ENCODE data around the gene MAOB.
"Not testable (repeated sequence)": the region's sequence is repeated elsewhere in the genome, so short reads cannot be mapped to it uniquely, and the experiment has no call there.

MAOB gene

DNA sequence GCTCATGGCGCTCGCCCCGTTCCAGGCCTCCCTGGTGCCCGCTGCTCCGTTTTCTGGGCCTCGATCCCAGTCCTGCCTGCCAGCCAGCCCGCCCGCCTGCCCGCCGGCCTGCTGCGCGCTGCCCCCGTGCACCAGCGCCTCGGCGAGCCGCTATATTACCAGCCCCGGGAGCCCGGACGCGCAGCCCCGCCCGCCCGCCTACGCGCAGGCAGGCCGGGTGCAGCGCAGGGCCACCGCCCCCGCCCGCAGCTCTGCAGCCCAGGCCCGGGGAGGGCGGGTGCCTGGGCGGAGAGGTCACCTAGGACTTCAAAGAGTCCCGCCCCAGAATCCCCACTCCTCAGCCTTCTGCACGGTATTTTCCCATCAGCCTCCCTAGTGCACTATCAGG is at the start of gene MAOB:
TSS of gene MAOB (minus strand) at position 157 of the 388 bp plus-strand sequence. CDS start at position 6, 151 bp downstream.
- no peak for DNase-seq

DNA sequence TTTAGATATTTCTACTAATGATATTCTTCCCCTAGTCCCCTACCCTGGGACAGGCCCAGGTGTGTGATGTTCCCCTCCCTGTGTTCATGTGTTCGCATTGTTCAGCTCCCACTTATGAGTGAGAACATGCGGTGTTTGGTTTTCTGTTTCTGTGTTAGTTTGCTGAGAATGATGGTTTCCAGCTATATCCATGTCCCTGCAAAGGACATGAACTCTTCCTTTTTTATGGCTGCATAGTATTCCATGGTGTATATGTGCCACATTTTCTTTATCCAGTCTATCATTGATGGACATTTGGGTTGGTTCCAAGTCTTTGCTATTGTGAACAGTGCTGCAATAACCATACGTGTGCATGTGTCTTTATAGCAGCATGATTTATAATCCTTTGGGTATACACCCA is 39.8 kb upstream of the MAOB start:
- not testable (repeated sequence) for DNase-seq

DNA sequence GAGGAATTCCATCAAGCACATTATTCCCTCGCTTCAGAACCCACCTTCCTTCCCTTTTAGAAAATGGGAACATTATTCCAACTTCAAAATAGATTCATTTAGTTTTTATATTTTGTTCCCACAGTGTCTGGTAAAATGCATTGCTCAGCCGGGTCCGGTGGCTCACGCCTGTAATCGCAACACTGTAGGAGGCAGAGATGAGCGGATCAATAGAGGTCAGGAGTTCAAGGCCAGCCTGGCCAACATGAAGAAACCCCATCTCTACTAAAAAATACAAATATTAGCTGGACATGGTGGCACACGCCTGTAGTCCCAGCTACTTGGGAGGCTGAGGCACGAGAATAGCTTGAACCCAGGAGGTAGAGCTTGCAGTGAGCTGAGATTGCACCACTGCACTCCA is 28.5 kb upstream of the MAOB start:
- DNase-seq = not testable (repeated sequence)

DNA sequence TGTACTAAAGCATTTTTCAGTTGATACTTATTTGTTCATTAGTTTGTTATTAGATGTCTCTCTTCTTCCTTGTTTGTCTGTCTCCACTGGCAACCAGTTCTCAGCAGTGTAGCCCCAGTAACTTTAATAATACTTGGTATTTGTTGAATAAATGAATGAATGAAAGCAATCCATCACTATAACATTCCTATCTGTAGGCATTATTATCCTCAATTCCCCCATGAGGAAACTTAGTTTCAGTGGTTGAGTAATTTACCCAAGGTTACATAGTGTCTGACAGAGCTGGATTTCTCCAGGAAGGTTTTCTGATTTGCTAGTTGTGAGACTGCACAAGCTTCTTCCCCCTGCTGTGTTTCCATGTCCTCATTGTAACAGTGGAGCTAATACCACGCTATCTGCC is 27.8 kb upstream of the MAOB start:
- DNase-seq = no peak

DNA sequence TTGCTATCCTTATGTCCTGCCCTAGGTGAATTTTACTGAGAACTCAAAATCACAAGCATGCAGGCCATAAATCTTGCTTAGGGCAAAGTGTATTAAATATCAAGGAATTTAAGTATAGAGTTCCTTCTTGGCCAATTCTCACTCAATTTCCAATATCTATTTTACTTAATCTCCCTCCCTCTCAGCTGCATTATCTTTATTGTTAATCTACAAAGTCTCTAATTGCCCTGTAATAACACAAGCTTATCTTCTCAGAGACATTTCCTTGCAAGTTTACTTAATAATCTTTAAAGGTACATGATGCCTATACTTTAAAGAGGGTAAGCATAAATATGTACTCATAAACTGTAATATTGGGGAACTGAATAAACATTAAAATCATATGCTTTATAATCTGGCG is 26.9 kb upstream of the MAOB start:
- no peak for DNase-seq

DNA sequence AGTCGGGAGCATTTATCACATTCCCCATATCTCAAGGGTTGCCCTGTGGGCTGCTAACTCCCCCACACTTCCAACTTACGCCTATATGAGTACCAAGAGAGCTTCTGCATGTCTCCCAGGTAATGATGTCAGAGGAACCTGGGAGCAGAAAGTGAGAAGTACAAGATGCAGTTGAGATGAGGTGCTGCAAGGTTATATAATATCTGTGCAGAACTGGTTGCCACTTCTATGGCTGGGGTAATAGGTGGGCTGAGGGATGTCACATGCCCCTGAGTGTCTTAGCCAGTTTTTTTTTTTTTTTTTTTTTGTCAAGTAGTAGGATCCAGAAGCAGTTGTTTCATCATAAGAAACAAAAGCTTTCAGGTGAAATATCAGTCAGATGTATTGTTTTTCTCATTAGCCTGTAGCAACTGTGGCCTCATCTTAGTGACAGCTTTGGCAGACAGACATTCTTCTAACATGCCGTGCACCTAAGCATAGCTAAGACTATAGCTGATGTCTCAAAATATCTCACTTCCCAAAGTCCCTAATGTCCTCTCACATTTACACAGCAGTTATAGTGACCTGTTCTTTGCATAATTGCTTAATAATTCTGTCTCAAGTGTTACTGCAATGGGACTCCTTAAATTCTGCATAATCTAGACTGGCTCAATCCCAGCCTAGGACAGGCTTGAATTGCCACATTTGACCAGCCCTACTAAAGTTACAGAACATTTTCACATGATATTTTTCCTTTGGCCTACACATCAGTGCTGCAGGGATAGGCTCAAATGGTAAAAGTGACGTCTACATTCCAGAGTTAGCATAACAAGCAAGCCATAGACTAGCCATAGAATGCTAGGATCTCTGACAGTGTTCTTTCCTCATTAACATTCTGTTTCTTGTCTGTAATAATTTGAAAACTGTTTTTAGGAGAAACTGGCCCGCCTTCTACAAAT is 17.9 kb upstream of the MAOB start:
- DNase-seq = no peak

DNA sequence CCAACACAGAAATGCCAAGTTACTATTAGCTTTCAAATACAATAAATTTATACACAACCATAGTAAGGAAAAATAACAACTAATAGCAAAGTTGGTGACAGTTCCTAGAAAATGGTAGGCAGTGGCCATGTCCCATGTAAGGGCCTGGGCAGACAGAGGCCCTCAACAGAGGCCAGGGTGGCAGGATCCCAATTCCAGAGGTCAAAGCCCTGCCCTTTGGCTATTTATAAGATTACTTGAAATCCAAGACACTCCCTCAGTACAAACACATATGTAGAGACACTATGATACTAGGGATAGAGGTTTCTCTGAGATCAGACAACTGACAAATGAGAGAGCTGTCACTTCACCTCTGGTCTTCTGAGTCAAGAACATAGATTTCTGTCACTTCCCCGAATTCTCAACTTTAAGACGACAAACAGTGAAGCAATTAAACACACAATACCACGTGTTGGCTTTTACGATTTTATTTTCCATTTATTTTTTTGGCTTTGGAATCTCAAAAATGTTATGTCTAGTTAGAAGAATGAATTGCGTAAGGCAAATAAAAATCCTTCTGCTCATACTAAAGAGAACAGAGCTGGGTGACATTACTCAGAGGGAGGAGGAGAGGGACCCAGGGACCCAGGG is 16.3 kb upstream of the MAOB start:
- no peak for DNase-seq

DNA sequence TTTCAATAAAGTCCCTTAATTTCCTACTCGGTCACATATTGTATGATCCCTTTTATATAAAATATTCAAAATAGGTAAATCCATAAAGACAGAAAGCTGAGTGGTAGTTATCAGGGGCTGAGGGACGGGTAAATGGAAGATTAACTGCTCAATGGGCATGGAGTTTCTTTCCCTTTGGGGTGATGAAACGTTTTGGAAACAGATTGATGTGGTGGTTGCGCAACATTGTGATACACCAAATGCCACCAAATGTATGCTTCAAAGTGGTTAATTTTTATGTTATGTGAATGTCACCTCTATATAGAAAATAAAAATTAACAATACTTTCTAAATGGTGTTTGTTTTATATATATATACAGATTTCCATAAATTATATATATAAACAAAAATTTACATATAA is 15.0 kb upstream of the MAOB start:
- no peak for DNase-seq

DNA sequence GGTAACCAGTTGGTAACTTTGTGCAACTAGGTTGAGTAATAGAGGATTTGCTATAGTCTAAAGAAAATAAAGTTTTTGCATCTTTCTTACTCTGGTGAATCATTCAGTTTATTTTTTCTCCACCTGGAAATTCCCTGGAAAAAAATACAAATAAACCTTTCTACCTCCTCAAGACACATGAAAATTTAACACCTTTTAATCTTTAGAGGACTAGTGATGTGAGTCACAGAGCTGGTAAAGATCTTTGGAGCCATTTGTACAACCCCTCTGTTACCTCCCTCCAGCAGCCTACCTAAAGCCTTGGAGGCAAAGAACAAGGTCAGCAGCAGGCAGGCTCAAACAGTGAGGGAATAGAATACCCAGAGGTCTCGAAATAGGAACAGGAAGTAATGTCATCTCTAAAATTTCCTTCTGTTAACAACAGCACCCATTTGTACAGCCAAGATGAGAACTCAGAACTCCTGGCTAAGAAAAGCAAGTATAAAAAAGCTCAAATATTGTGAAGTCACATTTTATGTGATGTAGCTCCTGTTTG is 10.2 kb upstream of the MAOB start:
- DNase-seq = no peak

DNA sequence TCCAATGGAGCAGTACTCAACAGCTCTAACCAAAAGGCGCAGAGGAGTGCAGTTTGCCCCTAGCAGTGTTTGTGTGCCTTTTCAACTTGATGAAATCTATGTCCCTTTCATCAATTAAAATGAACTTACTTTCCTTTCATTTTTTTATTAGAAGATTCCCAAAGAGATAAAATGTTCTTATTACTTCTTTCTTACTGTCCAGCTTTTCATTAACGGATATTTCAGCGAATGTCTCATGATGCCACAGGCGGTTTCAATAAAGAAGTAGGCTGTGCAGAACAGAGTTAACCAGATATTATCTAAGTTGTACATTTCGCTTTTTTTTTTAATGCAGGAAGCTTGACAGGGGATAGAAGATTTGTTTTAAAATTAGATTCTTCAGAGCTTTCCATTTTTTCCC is 3.4 kb upstream of the MAOB start:
- no peak for DNase-seq

DNA sequence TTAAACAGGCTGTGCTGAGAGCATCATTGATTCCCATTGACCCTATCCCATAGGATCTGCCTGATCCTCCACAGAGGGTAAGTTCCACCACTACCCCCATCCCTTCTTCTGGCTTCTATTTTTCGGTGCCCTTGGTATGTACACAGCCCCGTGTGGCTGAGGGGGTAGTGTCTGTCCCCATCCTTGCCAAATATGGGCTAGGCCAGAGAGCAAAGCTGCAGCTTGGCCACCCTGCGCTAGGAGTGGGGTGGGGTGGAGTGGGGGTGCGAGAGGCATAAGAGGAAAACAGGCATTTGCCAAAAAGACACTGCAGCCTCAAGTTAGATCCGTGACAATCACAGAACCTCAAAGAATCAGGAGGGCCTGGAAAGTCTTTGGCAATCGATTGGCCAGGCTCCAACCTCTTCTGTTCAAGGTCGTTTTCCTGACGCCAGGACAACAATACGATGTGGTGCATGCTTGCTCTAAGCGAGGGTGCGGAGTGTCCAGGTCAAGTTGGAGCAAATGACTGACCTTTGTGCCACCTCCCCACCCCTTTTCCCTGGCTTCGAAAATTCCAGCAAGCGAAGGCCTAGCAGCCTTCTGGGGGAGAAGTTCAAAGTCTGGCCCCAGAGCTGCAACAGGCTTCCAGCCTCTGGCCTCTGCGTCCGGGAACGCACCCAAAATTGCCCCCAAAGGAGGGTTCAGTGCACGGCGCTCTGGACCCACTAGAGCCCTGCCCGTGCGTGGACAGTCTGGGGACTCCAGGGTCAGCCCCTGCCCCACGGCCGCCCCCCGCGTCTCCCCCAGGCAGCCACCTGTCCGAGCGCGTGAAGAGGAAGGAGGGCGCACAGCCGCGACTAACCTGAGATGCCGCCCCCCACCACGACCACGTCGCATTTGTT is 598 bp downstream of the MAOB start:
- no peak for DNase-seq

DNA sequence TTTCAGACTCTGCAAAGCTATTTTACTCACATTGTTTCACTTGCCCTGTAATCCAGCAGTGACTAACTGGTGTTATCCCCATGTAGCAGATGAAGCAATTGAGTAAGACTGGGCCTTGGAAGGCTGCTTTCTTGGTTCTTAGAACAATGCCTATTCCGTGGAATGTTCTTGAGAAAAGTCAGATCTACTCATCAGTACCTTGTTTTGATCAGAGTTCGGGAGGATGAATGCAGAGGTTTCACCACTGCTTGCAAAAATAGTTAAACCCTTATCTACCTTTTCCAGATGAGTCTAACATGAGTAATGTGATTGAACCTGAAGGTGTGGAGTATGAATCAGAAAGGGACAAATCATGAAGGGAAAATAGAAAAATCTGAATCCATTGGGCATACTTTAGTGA is 1.8 kb downstream of the MAOB start:
- DNase-seq = no peak

DNA sequence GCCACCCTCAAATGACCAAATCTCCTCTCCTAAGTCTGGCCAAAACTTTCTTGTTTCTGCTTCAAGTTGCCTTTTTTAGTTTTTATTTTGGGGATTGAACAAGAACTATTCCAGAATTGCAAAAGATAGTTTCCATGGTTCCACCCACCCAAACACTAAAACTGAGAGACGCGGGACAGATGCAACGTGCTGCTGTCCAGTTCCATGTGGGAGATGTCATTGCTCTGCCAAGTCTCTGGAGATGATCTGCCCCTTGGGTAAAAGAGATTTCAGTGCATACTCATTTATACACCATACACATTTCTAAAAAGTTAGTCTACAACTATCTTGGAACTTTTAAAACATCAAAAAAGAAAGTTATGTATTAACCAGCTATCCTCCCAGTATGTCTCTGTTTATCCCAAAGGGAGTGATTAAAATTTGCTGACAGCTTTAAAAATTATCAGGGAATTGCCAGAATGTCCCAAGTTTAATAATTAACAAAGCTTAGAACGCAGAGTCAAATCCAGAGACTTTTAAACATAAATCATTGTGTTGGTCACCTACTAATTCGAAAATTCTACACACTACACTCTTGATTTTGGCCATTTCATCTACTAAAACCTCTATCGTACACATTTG is 3.2 kb downstream of the MAOB start:
- no peak for DNase-seq

DNA sequence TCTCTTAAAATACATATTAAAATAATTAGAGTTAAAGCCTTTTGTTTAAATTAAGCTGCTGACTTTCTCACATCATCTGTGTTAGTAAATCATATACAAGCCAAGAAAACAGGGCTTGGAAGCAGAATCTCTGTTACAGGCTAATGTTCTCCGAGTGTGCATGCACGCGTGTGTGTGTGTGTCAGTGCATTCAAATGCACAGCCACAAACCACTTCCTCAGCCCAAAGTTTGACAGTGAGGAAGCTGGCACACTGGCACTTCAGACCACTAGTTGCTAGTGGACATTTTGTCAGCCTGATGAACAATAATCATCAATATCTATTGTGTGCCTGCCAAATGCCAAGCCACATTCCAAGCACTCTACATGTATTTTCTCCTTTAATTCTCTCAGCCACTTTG is 5.6 kb downstream of the MAOB start:
- no peak for DNase-seq

DNA sequence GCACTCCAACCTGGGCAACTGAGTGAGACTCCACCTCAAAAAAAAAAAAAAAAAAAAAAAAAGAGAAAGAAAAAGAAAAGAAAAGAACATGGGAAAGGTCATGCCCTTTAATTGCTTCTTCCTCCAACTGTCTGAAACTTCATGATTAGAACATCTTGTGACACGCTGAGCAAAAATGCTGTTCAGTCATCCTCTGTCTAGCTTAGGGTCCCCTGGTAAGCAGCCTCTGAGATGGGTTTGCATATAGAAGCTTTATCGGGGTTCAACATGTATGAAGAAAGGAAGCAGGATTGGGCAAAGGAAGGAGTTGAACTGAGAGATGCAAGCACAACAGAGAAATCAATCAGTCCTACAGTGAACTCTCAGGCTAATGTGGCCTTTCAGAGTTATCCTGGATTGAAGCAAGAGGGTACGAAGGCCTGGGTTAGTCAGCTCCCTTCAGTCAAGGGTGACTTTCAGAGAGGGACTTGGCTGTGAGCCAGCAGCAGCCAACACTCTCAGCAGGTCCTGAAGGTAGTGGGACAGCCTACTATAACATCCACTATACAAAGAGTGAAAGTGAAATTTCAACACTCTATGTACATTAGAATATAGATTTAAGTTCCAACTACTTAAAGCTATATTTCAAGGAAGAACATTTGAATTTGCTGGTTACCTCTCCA is 11.4 kb downstream of the MAOB start:
- no peak for DNase-seq

DNA sequence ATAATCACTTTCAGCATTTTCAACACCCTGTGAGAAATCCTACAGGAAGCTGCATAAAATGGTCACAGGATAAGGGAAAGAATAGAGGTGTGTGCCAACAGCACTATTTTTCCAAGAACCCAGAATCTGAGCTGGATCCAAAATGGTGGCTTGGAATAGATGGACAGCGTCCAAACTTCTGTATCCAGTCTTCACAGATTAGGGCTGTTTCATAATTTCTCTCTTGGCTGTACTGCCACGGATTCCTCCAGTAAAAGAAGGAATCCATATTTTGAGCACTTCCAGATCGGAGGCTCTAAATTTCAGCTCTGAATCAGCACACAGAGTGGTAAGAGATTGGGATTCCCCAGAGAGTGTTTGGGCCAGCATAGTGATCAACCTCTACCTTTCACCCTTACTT is 12.2 kb downstream of the MAOB start:
- DNase-seq = no peak

DNA sequence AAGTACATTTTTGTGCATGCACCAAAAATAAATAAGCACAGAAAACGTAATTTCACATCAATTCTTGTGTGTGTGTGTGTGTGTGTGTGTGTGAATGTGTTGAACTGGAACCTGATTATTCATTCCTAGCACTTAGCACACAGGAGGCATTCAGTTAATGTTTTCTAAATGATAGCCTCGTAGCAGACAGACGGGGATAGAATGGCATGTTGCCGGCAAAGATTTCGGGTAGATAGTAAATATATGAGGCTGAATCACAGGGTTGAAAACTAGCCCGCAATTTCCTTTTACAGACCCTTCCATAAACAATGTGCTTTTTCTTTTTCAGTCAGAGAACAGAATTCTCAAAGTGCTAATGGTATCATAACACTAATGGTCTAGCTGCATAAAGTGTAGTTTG is 13.5 kb downstream of the MAOB start:
- DNase-seq = no peak

DNA sequence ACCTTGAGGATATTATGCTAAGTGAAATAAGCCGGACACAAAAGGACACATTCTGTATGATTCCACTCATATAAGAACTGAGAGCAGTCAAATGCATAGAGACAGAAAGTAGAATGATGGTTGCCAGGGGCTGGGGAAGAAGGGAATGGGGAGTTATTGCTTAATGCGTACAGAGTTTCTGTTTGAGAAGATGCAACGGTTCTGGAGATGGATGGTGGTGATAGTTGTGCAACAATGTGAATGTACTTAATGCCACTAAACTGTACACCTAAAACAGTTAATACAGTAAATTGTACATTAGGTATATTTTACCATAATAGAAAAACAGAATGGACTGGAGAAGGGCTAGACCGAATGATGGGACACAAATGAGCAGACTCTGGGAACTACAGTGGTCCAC is 15.8 kb downstream of the MAOB start:
- no peak for DNase-seq

DNA sequence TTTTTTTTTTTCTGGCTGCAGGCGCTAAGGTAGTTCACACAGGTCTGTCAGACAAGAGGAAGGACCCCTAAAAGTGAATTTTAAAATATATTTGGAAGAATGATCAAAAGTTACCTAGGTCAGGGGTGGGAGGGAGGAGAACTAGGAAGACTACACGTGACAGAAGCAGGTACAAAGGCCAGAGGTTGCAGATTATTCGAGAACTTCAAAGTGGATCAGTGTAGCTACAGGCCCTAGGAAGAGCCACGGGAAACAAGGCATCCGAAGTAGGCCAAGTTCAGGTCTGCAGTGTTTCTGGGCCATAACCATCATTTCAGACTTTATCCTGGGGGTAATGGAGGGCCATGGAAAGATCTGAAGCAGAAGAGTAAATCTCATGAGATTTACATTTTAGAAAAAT is 16.5 kb downstream of the MAOB start:
- no peak for DNase-seq

DNA sequence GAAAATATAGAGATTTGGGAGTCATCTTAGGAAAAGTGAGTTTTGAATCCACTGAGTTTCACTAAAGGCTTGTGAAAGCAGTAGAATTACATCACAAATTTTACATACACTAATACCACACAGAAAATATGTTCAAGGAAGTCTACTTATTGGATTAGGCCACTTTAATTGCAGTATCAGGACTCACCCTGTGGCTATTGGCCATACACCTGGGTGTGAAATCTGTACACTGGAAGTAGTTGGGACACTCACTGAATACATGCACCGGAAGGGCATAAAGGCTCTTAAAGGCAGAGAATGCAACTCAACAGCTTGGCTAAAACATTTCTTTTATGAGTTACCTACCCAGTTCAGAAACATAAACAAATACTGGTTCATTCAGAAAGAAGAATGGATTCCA is 19.8 kb downstream of the MAOB start:
- no peak for DNase-seq

DNA sequence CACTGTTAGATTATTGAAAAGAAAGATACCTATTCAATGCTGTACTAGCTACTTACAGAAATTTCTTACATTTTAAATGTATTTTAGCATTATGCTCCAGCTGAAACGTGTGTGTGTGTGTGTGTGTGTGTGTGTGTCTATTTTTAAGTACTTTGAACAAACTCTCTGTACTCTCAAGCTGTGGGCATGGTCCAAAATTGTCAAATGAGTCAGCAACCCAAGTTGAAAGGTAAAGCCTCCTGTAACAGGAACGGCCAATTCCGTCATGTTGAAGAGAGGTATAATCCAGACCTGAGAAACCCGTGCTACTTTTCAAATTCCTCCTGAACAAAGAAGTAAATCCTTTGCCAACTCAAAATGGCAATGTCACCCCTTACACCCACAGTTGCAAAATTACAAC is 20.5 kb downstream of the MAOB start:
- no peak for DNase-seq

Measured in GF-D8 (cell line).